Measurements from ENCODE around the gene TMEM108.

TMEM108 gene

GRCh38 chr3:133269393-133269792, 231.2 kb downstream of the TMEM108 start:
- no peak for ATAC-seq
- TF ChIP-seq ZC3H10 (CRISPR knock-in tag; IDR thresholded peaks at IDR 0.05) (no peak), TCF4 (CRISPR knock-in tag; IDR thresholded peaks at IDR 0.05; ENCODE audit: borderline replicate concordance) (no peak), ZNF565 (CRISPR knock-in tag; conservative IDR thresholded peaks at IDR 0.05; ENCODE audit: low read depth) (no peak), CSRNP3 (CRISPR knock-in tag; IDR thresholded peaks at IDR 0.05) (no peak), GLIS3 (CRISPR knock-in tag; IDR thresholded peaks at IDR 0.05) (no peak), ZNF8 (CRISPR knock-in tag; IDR thresholded peaks at IDR 0.05) (no peak), BACH2 (CRISPR knock-in tag; IDR thresholded peaks at IDR 0.05; ENCODE audit: borderline replicate concordance) (no peak), PPARA (CRISPR knock-in tag; IDR thresholded peaks at IDR 0.05; ENCODE audit: borderline replicate concordance) (no peak), PATZ1 (CRISPR knock-in tag; IDR thresholded peaks at IDR 0.05; ENCODE audit: borderline replicate concordance) (no peak), ZNF70 (CRISPR knock-in tag; IDR thresholded peaks at IDR 0.05) (no peak), CSDC2 (CRISPR knock-in tag; IDR thresholded peaks at IDR 0.05) (no peak), TSHZ2 (CRISPR knock-in tag; IDR thresholded peaks at IDR 0.05) (no peak), RARB (CRISPR knock-in tag; IDR thresholded peaks at IDR 0.05) (no peak)
- TF ChIP-seq, protein P1, sequence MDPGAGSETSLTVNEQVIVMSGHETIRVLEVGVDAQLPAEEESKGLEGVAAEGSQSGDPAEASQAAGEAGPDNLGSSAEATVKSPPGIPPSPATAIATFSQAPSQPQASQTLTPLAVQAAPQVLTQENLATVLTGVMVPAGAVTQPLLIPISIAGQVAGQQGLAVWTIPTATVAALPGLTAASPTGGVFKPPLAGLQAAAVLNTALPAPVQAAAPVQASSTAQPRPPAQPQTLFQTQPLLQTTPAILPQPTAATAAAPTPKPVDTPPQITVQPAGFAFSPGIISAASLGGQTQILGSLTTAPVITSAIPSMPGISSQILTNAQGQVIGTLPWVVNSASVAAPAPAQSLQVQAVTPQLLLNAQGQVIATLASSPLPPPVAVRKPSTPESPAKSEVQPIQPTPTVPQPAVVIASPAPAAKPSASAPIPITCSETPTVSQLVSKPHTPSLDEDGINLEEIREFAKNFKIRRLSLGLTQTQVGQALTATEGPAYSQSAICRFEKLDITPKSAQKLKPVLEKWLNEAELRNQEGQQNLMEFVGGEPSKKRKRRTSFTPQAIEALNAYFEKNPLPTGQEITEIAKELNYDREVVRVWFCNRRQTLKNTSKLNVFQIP (CRISPR knock-in tag; IDR thresholded peaks at IDR 0.05; ENCODE audit: borderline replicate concordance, low read depth) = no peak

DNA sequence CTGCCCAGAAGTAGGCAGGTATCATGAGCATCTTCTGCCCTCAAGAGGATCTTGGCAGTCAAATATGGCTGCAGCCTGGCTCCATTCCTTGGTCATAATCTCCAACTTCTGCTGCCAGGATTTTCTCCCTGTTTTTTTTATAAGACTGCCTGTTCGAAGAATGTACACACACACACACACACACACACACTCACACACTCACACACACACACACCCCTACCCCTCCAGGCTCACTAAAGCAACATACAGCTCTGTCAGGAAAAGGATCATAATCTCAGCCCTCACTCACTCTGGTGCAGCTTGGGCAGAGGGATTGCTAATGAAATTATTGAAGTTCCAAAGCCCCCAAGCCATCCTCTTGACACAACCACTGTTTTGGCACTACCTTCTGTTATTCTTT, 232.4 kb downstream of the TMEM108 start:
- no peak for ATAC-seq
- TF ChIP-seq CREB5 (CRISPR knock-in tag; IDR thresholded peaks at IDR 0.05; ENCODE audit: low read depth) (no peak), ARNTL (CRISPR knock-in tag; IDR thresholded peaks at IDR 0.05; ENCODE audit: borderline replicate concordance, low read depth) (no peak), CSRNP3 (CRISPR knock-in tag; IDR thresholded peaks at IDR 0.05) (no peak), ZNF565 (CRISPR knock-in tag; conservative IDR thresholded peaks at IDR 0.05; ENCODE audit: low read depth) (no peak), PPARA (CRISPR knock-in tag; IDR thresholded peaks at IDR 0.05; ENCODE audit: borderline replicate concordance) (no peak), ESRRG (CRISPR knock-in tag; IDR thresholded peaks at IDR 0.05) (no peak), GLIS3 (CRISPR knock-in tag; IDR thresholded peaks at IDR 0.05) (no peak), ZNF70 (CRISPR knock-in tag; IDR thresholded peaks at IDR 0.05) (no peak), TCF4 (CRISPR knock-in tag; IDR thresholded peaks at IDR 0.05; ENCODE audit: borderline replicate concordance) (no peak), CSDC2 (CRISPR knock-in tag; IDR thresholded peaks at IDR 0.05) (no peak), ISL1 (CRISPR knock-in tag; IDR thresholded peaks at IDR 0.05) (no peak), BACH2 (CRISPR knock-in tag; IDR thresholded peaks at IDR 0.05; ENCODE audit: borderline replicate concordance) (no peak)

DNA sequence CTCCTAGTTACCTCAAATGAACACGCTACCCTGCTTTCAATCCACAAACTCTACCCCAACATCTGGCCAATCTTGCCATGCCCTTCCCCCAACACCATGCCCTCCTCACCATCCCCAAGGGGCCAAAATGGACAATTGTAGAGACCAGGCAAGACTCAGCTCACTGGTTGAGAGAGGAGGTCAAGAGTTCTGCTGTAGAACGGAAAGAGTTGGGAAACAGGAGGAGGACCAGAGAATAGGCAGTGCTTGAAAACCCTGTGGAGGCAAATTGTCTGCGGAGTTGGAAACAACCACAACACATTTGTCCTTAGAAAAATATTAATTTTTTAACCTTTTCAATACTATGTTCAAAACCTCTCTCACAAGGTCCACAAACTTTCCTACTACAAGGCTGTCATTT, 232.9 kb downstream of the TMEM108 start:
- no peak for ATAC-seq
- TF ChIP-seq OSR1 (CRISPR knock-in tag; IDR thresholded peaks at IDR 0.05) (no peak), TSHZ2 (CRISPR knock-in tag; IDR thresholded peaks at IDR 0.05) (no peak), ZFP3 (CRISPR knock-in tag; IDR thresholded peaks at IDR 0.05) (no peak), ESRRG (CRISPR knock-in tag; IDR thresholded peaks at IDR 0.05) (no peak), ZNF8 (CRISPR knock-in tag; IDR thresholded peaks at IDR 0.05) (no peak), ZFP30 (CRISPR knock-in tag; IDR thresholded peaks at IDR 0.05) (no peak), RARB (CRISPR knock-in tag; IDR thresholded peaks at IDR 0.05) (no peak), ISL1 (CRISPR knock-in tag; IDR thresholded peaks at IDR 0.05) (no peak), GLIS3 (CRISPR knock-in tag; IDR thresholded peaks at IDR 0.05) (no peak), ZC3H10 (CRISPR knock-in tag; IDR thresholded peaks at IDR 0.05) (no peak), PATZ1 (CRISPR knock-in tag; IDR thresholded peaks at IDR 0.05; ENCODE audit: borderline replicate concordance) (no peak), CSDC2 (CRISPR knock-in tag; IDR thresholded peaks at IDR 0.05) (no peak), ZNF70 (CRISPR knock-in tag; IDR thresholded peaks at IDR 0.05) (no peak)
